SK-N-SH (cell line): Measurements from ENCODE around the gene RILPL1. TPM values are rescaled to one million over a fixed set of nuclear protein-coding genes. Genes with fewer than 3 reads are reported as not detected.

Experiments
- CTCF ChIA-PET: fragments of 300-600, 350-600 bp; formaldehyde crosslinking; extraction: SDS; loops from one replicate; lab custom pipeline; 2021; lab: Yijun Ruan, JAX
- POLR2A ChIA-PET: fragments of 350-600 bp; sonication (Branson Sonifier 250); formaldehyde crosslinking; extraction: SDS; loops from one replicate; lab custom pipeline; 2020; ENCODE audit warnings: antibody characterized with exemption, inconsistent platforms; lab: Yijun Ruan, JAX
- DNase-seq: peaks from one replicate; pipeline ENCODE4 v3.0.0; 2012
- H2AFZ ChIP-seq: fragments of 200-600 bp; sonication (generic); 2 replicates; pipeline ENCODE4 v1.8.1; 2016; ENCODE audit warnings: antibody characterized with exemption, mild to moderate bottlenecking, low read depth
- H3F3A ChIP-seq: fragments of 200-600 bp; sonication (generic); replicated peaks from 2 replicates; pipeline ENCODE3; 2016; ENCODE audit warnings: antibody characterized with exemption, mild to moderate bottlenecking; ENCODE audit not compliant: insufficient read depth
- H3K27ac ChIP-seq, 2 experiments: fragments of 200-500 bp in 1 of 2; fragments of 200-600 bp in 1 of 2; sonication (Bioruptor generic) in 1 of 2; sonication (generic), shearing (Covaris generic) in 1 of 2; 2 replicates each; pipeline versions ENCODE4 v1.5.1 to v1.6.1; 2014 to 2016; ENCODE audit warnings: low read depth in 2 of 2, inconsistent platforms in 1 of 2, low read length in 1 of 2, mild to moderate bottlenecking in 1 of 2, mixed read lengths in 1 of 2
- H3K27me3 ChIP-seq: fragments of 200-600 bp; sonication (generic), shearing (Covaris generic); 2 replicates; pipeline ENCODE4 v1.6.1; 2016; ENCODE audit warnings: mixed run types; ENCODE audit not compliant: insufficient read depth
- H3K36me3 ChIP-seq, 2 experiments: fragments of 200-500 bp in 1 of 2; fragments of 200-600 bp in 1 of 2; sonication (Bioruptor generic) in 1 of 2; sonication (generic) in 1 of 2; replicated peaks in 1 of 2; 2 replicates each; pipeline versions ENCODE3 to v1.5.1; 2014 to 2016; ENCODE audit warnings: low read length in 1 of 2, mild to moderate bottlenecking in 1 of 2; ENCODE audit not compliant: insufficient read depth in 2 of 2, control insufficient read depth in 1 of 2
- H3K4me1 ChIP-seq, 2 experiments: fragments of 200-500 bp in 1 of 2; fragments of 200-600 bp in 1 of 2; sonication (Bioruptor generic) in 1 of 2; sonication (generic), shearing (Covaris generic) in 1 of 2; 2 replicates each; pipeline versions ENCODE4 v1.5.1 to v1.6.1; 2014 to 2016; ENCODE audit warnings: low read depth in 1 of 2, low read length in 1 of 2, mixed run types in 1 of 2; ENCODE audit not compliant: insufficient read depth in 2 of 2, control insufficient read depth in 1 of 2
- H3K4me2 ChIP-seq: fragments of 200-600 bp; sonication (generic), shearing (Covaris generic); 2 replicates; pipeline ENCODE4 v1.6.1; 2017; ENCODE audit warnings: mixed run types
- H3K4me3 ChIP-seq, 2 experiments: fragments of 200-500 bp in 1 of 2; fragments of 200-600 bp in 1 of 2; sonication (Bioruptor generic) in 1 of 2; sonication (generic), shearing (Covaris generic) in 1 of 2; 2 replicates each; pipeline versions ENCODE4 v1.5.1 to v1.8.1; 2014 to 2016; ENCODE audit warnings: low read depth in 2 of 2, inconsistent platforms in 1 of 2, low read length in 1 of 2, mild to moderate bottlenecking in 1 of 2, mixed read lengths in 1 of 2, moderate library complexity in 1 of 2
- H3K79me2 ChIP-seq: fragments of 200-600 bp; sonication (generic); 2 replicates; pipeline ENCODE4 v1.8.1; 2017; ENCODE audit warnings: mild to moderate bottlenecking; ENCODE audit not compliant: insufficient read depth
- H3K9ac ChIP-seq: fragments of 200-600 bp; sonication (generic); 2 replicates; pipeline ENCODE4 v1.6.1; 2017; ENCODE audit warnings: mixed run types
- H3K9me2 ChIP-seq: fragments of 200-600 bp; sonication (generic); 2 replicates; pipeline ENCODE4 v1.6.1; 2017; ENCODE audit warnings: mixed run types
- H3K9me3 ChIP-seq: fragments of 200-600 bp; sonication (generic); 2 replicates; pipeline ENCODE4 v1.6.1; 2017; ENCODE audit warnings: mixed run types, mild to moderate bottlenecking, moderate library complexity
- H4K20me1 ChIP-seq: fragments of 200-600 bp; sonication (generic); 2 replicates; pipeline ENCODE4 v1.6.1; 2017; ENCODE audit warnings: mild to moderate bottlenecking, mixed run types; ENCODE audit not compliant: insufficient read depth
- CHD2 ChIP-seq: fragments of 150-350 bp; IDR thresholded peaks from 2 replicates; pipeline ENCODE4 v1.6.1; 2018; ENCODE audit warnings: low read length; ENCODE audit not compliant: partially characterized antibody
- ELF1 ChIP-seq: IDR thresholded peaks from 2 replicates; pipeline ENCODE4 v1.4.0; 2012
- EP300 ChIP-seq, 2 experiments: IDR thresholded peaks; 2 replicates each; pipeline versions ENCODE4 v1.4.0 to v1.6.1; 2012; ENCODE audit warnings: borderline replicate concordance in 1 of 2, low read depth in 1 of 2, low read length in 1 of 2
- EZH2phosphoT487 ChIP-seq: fragments of 200-600 bp; sonication (generic); IDR thresholded peaks from 2 replicates; pipeline ENCODE4 v1.6.1; 2017; ENCODE audit warnings: low read depth, mixed run types, mild to moderate bottlenecking, antibody characterized with exemption, moderate library complexity, borderline replicate concordance
- FOSL2 ChIP-seq: IDR thresholded peaks from 2 replicates; pipeline ENCODE4 v1.4.0; 2012; ENCODE audit warnings: low read depth, mild to moderate bottlenecking, moderate library complexity, borderline replicate concordance
- FOXM1 ChIP-seq: IDR thresholded peaks from 2 replicates; pipeline ENCODE4 v1.4.0; 2012; ENCODE audit warnings: low read depth, mild to moderate bottlenecking
- MAX ChIP-seq: IDR thresholded peaks from 2 replicates; pipeline ENCODE4 v1.4.0; 2012; ENCODE audit warnings: low read depth
- NRF1 ChIP-seq: IDR thresholded peaks from 2 replicates; pipeline ENCODE4 v1.6.1; 2012; ENCODE audit warnings: low read depth, mild to moderate bottlenecking, low read length
- POLR2AphosphoS5 ChIP-seq: IDR thresholded peaks from 2 replicates; pipeline ENCODE4 v1.6.1; 2012; ENCODE audit warnings: low read depth, low read length
- RAD21 ChIP-seq: IDR thresholded peaks from 2 replicates; pipeline ENCODE4 v1.6.1; 2012; ENCODE audit warnings: mild to moderate bottlenecking, low read length
- RCOR1 ChIP-seq: fragments of 150-350 bp; IDR thresholded peaks from 2 replicates; pipeline ENCODE4 v1.6.1; 2017; ENCODE audit warnings: antibody characterized with exemption, low read length
- RFX5 ChIP-seq: IDR thresholded peaks from 2 replicates; pipeline ENCODE4 v1.6.1; 2012; ENCODE audit warnings: mild to moderate bottlenecking, improper control_type of control experiment, low read length
- RXRA ChIP-seq: IDR thresholded peaks from 2 replicates; pipeline ENCODE4 v1.4.0; 2012; ENCODE audit warnings: low read depth, mild to moderate bottlenecking, borderline replicate concordance
- SIN3A ChIP-seq: IDR thresholded peaks from 2 replicates; pipeline ENCODE4 v1.6.1; 2012; ENCODE audit warnings: low read depth, mild to moderate bottlenecking, low read length, moderate library complexity, borderline replicate concordance
- TAF1 ChIP-seq: IDR thresholded peaks from 2 replicates; pipeline ENCODE4 v1.6.1; 2012; ENCODE audit warnings: low read depth, mild to moderate bottlenecking, low read length, moderate library complexity, borderline replicate concordance
- TEAD4 ChIP-seq: IDR thresholded peaks from 2 replicates; pipeline ENCODE4 v1.4.0; 2012; ENCODE audit warnings: mild to moderate bottlenecking, borderline replicate concordance; ENCODE audit not compliant: insufficient read depth
- USF1 ChIP-seq: IDR thresholded peaks from 2 replicates; pipeline ENCODE4 v1.4.0; 2012; ENCODE audit warnings: low read depth, borderline replicate concordance
- USF2 ChIP-seq: fragments of 150-350 bp; IDR thresholded peaks from 2 replicates; pipeline ENCODE4 v1.6.1; 2017; ENCODE audit warnings: antibody characterized with exemption, low read length, low read depth, borderline replicate concordance
- YY1 ChIP-seq: IDR thresholded peaks from 2 replicates; pipeline ENCODE4 v1.4.0; 2012; ENCODE audit warnings: low read depth, mild to moderate bottlenecking
- ZBTB33 ChIP-seq: IDR thresholded peaks from 2 replicates; pipeline ENCODE4 v1.4.0; 2012; ENCODE audit warnings: low read depth, borderline replicate concordance
- WGBS: methylation state at CpG from one replicate; pipeline ENCODE4 v1.1.6; 2017; ENCODE audit warnings: low lambda C conversion rate; 5-methylcytosine and 5-hydroxymethylcytosine counted together
- polyA plus RNA-seq, 3 experiments: library from polyadenylated mRNA; depleted of rRNA; stranded (reverse); fragments of >200 nt; gene quantifications; 2 replicates each; pipeline ENCODE4 v1.2.3, GENCODE V29; 2012

The RILPL1 gene
- polyA plus RNA-seq, 1 of the 3 experiments (the other 2 are of a cell fraction), result 32.6 TPM

- Histone ChIP-seq H3K9me3 (no peaks in the 10 kb centered on the region), H3K36me3 (peaks cover 20 to 42% of the 10 kb centered on the region in 2 experiments), H3K27me3 (no peaks in the 10 kb centered on the region), H4K20me1 (no peaks in the 10 kb centered on the region), H3K4me2 (no peak overlapping the region), H3F3A (peaks cover 11% of the 10 kb centered on the region), H3K27ac (no peak overlapping the region; a peak in 1 of 4 replicates), H3K79me2 (0 out of 2 replicates have a peak, but pooled peaks cover 11% of the 10 kb centered on the region), H3K4me3 (no peak overlapping the region), H3K4me1 (peaks cover 0 to 6% of the 10 kb centered on the region in 2 experiments; a peak in 2 of 4 replicates), H3K9me2 (no peaks in the 10 kb centered on the region), H3K9ac (no peak overlapping the region), H2AFZ (no peak overlapping the region)
- ChIA-PET POLR2A (no interaction called here), CTCF (no interaction called here)
- no peak for DNase-seq
- 92% methylated on average over 13 of the region's 13 CpGs for WGBS
- no peak for TF ChIP-seq EZH2phosphoT487
- TF ChIP-seq EP300 (IDR thresholded peaks at IDR 0.05; ENCODE audit: borderline replicate concordance in 1 of 2, low read depth in 1 of 2, low read length in 1 of 2), result no peak
- TF ChIP-seq RFX5, result no peak
- no peak for TF ChIP-seq ZBTB33
These were observed 58.9 kb downstream of the RILPL1 start for GRCh38 chr12:123474485-123475245.

- Histone ChIP-seq H3K79me2 (peaks cover 4% of the 10 kb centered on the region; the same call in 1 of the 2 replicates), H3K4me1 (peaks cover 0 to 3% of the 10 kb centered on the region in 2 experiments; a peak in 2 of 4 replicates), H3K27me3 (no peaks in the 10 kb centered on the region), H2AFZ (no peak overlapping the region), H3K9me2 (no peaks in the 10 kb centered on the region), H3K9me3 (no peaks in the 10 kb centered on the region), H4K20me1 (no peaks in the 10 kb centered on the region), H3K9ac (no peak overlapping the region), H3K4me3 (no peak overlapping the region), H3K36me3 (peaks cover 18 to 46% of the 10 kb centered on the region in 2 experiments), H3K27ac (no peak overlapping the region), H3K4me2 (no peak overlapping the region), H3F3A (peaks cover 5% of the 10 kb centered on the region)
- DNase-seq, result no peak
- ChIA-PET POLR2A (no interaction called here), CTCF (no interaction called here)
- no peak for TF ChIP-seq EP300 (IDR thresholded peaks at IDR 0.05; ENCODE audit: borderline replicate concordance in 1 of 2, low read depth in 1 of 2, low read length in 1 of 2)
- no peak for TF ChIP-seq ELF1
- no peak for TF ChIP-seq USF2
- no peak for TF ChIP-seq EZH2phosphoT487
- no peak for TF ChIP-seq RAD21
- TF ChIP-seq RCOR1, result no peak
- TF ChIP-seq RXRA, result no peak
- TF ChIP-seq SIN3A, result no peak
- TF ChIP-seq FOXM1, result no peak
- TF ChIP-seq TEAD4, result no peak
- no peak for TF ChIP-seq TAF1
- TF ChIP-seq USF1, result no peak
- no peak for TF ChIP-seq RFX5
- TF ChIP-seq CHD2, result no peak
- TF ChIP-seq MAX, result no peak
- no peak for TF ChIP-seq FOSL2
- TF ChIP-seq NRF1, result no peak
- no peak for TF ChIP-seq YY1
- TF ChIP-seq POLR2AphosphoS5, result no peak
- 95% methylated on average over 11 of the region's 12 CpGs for WGBS
These were observed 61.1 kb downstream of the RILPL1 start for GRCh38 chr12:123472438-123472849.
